ENCODE data around the gene PWWP2B. TPM values are rescaled to one million over a fixed set of nuclear protein-coding genes. Genes with fewer than 3 reads are reported as not detected.

Gene PWWP2B
- total RNA-seq, 1 donor from 2014 or later: 12.9 TPM

GRCh38 chr10:132394936-132395703, 1.9 kb upstream of the PWWP2B start:
- H3K4me3 Mint-ChIP-seq (ENCODE audit: unreplicated experiment): peak overlapping the region; percentile 14
- H3K27ac Mint-ChIP-seq (ENCODE audit: unreplicated experiment): peak overlapping the region; percentile 54
- TF ChIP-seq CTCF (IDR thresholded peaks at IDR 0.05): no peak
- DNase-seq (ENCODE audit: extremely low spot score, unreplicated experiment): no peak
- H3K27me3 Mint-ChIP-seq (ENCODE audit: unreplicated experiment): no peaks in the 10 kb centered on the region
- peaks cover 24% of the 10 kb centered on the region for H3K4me1 Mint-ChIP-seq (ENCODE audit: unreplicated experiment)
- peaks cover 3% of the 10 kb centered on the region for H3K36me3 Mint-ChIP-seq (ENCODE audit: unreplicated experiment)
- no peaks in the 10 kb centered on the region for H3K9me3 Mint-ChIP-seq (ENCODE audit: unreplicated experiment)

- Mint-ChIP-seq H3K4me3 (ENCODE audit: unreplicated experiment) (no peak overlapping the region), H3K9me3 (ENCODE audit: unreplicated experiment) (no peaks in the 10 kb centered on the region), H3K36me3 (ENCODE audit: unreplicated experiment) (peaks cover 3% of the 10 kb centered on the region), H3K27me3 (ENCODE audit: unreplicated experiment) (no peaks in the 10 kb centered on the region), H3K27ac (ENCODE audit: unreplicated experiment) (no peak overlapping the region), H3K4me1 (ENCODE audit: unreplicated experiment) (peaks cover 26% of the 10 kb centered on the region)
- TF ChIP-seq CTCF (IDR thresholded peaks at IDR 0.05): no peak
- no peak for DNase-seq (ENCODE audit: extremely low spot score, unreplicated experiment)
Measured at GRCh38 chr10:132395704-132396493, 1.1 kb upstream of the PWWP2B start.

GRCh38 chr10:132396494-132397035, 435 bp upstream of the PWWP2B start:
- Mint-ChIP-seq H3K4me3 (ENCODE audit: unreplicated experiment) (no peak overlapping the region), H3K27me3 (ENCODE audit: unreplicated experiment) (no peaks in the 10 kb centered on the region), H3K36me3 (ENCODE audit: unreplicated experiment) (peaks cover 3% of the 10 kb centered on the region), H3K4me1 (ENCODE audit: unreplicated experiment) (peaks cover 26% of the 10 kb centered on the region), H3K27ac (ENCODE audit: unreplicated experiment) (no peak overlapping the region), H3K9me3 (ENCODE audit: unreplicated experiment) (no peaks in the 10 kb centered on the region)
- TF ChIP-seq CTCF (IDR thresholded peaks at IDR 0.05): peak; percentile 43
- DNase-seq (ENCODE audit: extremely low spot score, unreplicated experiment): no peak

GRCh38 chr10:132397671-132398565, 918 bp downstream of the PWWP2B start:
- no peaks in the 10 kb centered on the region for H3K9me3 Mint-ChIP-seq (ENCODE audit: unreplicated experiment)
- peak overlapping the region; percentile 85 for H3K27ac Mint-ChIP-seq (ENCODE audit: unreplicated experiment)

More at GRCh38 chr10:132397671-132398565, 918 bp downstream of the PWWP2B start:
- no peak for DNase-seq (ENCODE audit: extremely low spot score, unreplicated experiment)
- no peak for TF ChIP-seq CTCF (IDR thresholded peaks at IDR 0.05)
- Mint-ChIP-seq H3K27me3 (ENCODE audit: unreplicated experiment) (no peaks in the 10 kb centered on the region), H3K36me3 (ENCODE audit: unreplicated experiment) (peaks cover 3% of the 10 kb centered on the region), H3K4me3 (ENCODE audit: unreplicated experiment) (peak overlapping the region; percentile 83), H3K4me1 (ENCODE audit: unreplicated experiment) (peaks cover 26% of the 10 kb centered on the region)
